Stimulated activated CD8-positive, alpha-beta memory T cell treated with anti-CD3 and anti-CD28 coated beads, Interleukin-4, amount 100 ng/mL, for 48 hours (primary cell): ENCODE results near the gene ZNF497.
"Not testable (repeated sequence)": the region's sequence is repeated elsewhere in the genome, so short reads cannot be mapped to it uniquely, and the experiment has no call there.

Experiments used
- DNase-seq: peaks from one replicate; pipeline ENCODE4 v3.0.0-alpha.2; 2020

ZNF497 gene

GRCh38 chr19:58393725-58394033, 31.1 kb upstream of the ZNF497 start:
- no peak for DNase-seq

- no peak for DNase-seq
Measured at GRCh38 chr19:58392945-58393724, 30.6 kb upstream of the ZNF497 start.

- DNase-seq = no peak
Measured at GRCh38 chr19:58388175-58388526, 25.6 kb upstream of the ZNF497 start.

GRCh38 chr19:58387338-58388174, 25.0 kb upstream of the ZNF497 start:
- peak; percentile 36 for DNase-seq

- DNase-seq = peak; percentile 96
Measured at GRCh38 chr19:58386576-58387337, 24.2 kb upstream of the ZNF497 start, which contains the start of gene RPS5. Gene RPS5 (plus strand): TSS chr19:58387269. CDS start chr19:58388138, 869 bp downstream.

GRCh38 chr19:58385891-58386575, 23.5 kb upstream of the ZNF497 start:
- DNase-seq = peak; percentile 62

- DNase-seq = no peak
Measured at GRCh38 chr19:58385313-58385890, 22.9 kb upstream of the ZNF497 start.

- no peak for DNase-seq
Measured at GRCh38 chr19:58382997-58383603, 20.5 kb upstream of the ZNF497 start.

- DNase-seq = peak; percentile 38
Measured at GRCh38 chr19:58381460-58382212, 19.1 kb upstream of the ZNF497 start.

- DNase-seq = peak; percentile 97
Measured at GRCh38 chr19:58380662-58381459, 18.3 kb upstream of the ZNF497 start, which contains the start of gene ZNF837. Gene ZNF837 (minus strand): TSS chr19:58381030. CDS start chr19:58369332, 11,698 bp downstream.

GRCh38 chr19:58380037-58380661, 17.6 kb upstream of the ZNF497 start:
- peak; percentile 35 for DNase-seq

GRCh38 chr19:58379246-58379645, 16.7 kb upstream of the ZNF497 start:
- DNase-seq = no peak

GRCh38 chr19:58376724-58377123, 14.2 kb upstream of the ZNF497 start:
- not testable (repeated sequence) for DNase-seq

- no peak for DNase-seq
Measured at GRCh38 chr19:58374200-58374599, 11.6 kb upstream of the ZNF497 start.

- DNase-seq = no peak
Measured at GRCh38 chr19:58372311-58373133, 10.0 kb upstream of the ZNF497 start.

GRCh38 chr19:58368561-58369360, 6.2 kb upstream of the ZNF497 start:
- no peak for DNase-seq

- DNase-seq = no peak
Measured at GRCh38 chr19:58367698-58368454, 5.3 kb upstream of the ZNF497 start.
